CD14-positive monocyte (primary cell): Measurements from ENCODE around the gene SYNDIG1. TPM values are rescaled to one million over a fixed set of nuclear protein-coding genes. Genes with fewer than 3 reads are reported as not detected.

Experiments used
- DNase-seq, 3 donors: peaks; one replicate each; pipeline ENCODE4 v3.0.0-alpha.2; 2011 to 2022
- H2AFZ ChIP-seq: 2 replicates; pipeline ENCODE4 v1.6.0; 2012; ENCODE audit warnings: mild to moderate bottlenecking, low read depth, low read length, inconsistent platforms; ENCODE audit not compliant: insufficient read depth, poor library complexity, severe bottlenecking
- H3K27ac ChIP-seq, 2 donors: 1 replicate in 1 of 2; 2 replicates in 1 of 2; pipeline ENCODE4 v1.5.1; 2012 to 2013; ENCODE audit warnings: low read length in 2 of 2, control low read depth in 1 of 2, inconsistent platforms in 1 of 2, low read depth in 1 of 2, mild to moderate bottlenecking in 1 of 2
- H3K27me3 ChIP-seq, 2 donors: one replicate each; pipeline versions ENCODE4 v1.6.0 to v1.6.1; 2011 to 2013; ENCODE audit warnings: low read length in 2 of 2; ENCODE audit not compliant: control insufficient read depth in 2 of 2, insufficient read depth in 2 of 2
- H3K36me3 ChIP-seq, 2 donors: replicated peaks in 1 of 2; 1 replicate in 1 of 2; 2 replicates in 1 of 2; pipeline versions ENCODE4 v1.5.1 to v1.6.1; 2012 to 2013; ENCODE audit warnings: low read length in 2 of 2, control low read depth in 1 of 2, inconsistent platforms in 1 of 2, mild to moderate bottlenecking in 1 of 2; ENCODE audit not compliant: insufficient read depth in 2 of 2, control insufficient read depth in 1 of 2
- H3K4me1 ChIP-seq, 2 donors: 1 replicate in 1 of 2; 2 replicates in 1 of 2; pipeline versions ENCODE4 v1.5.1 to v1.6.1; 2012 to 2013; ENCODE audit warnings: low read length in 2 of 2, control low read depth in 1 of 2, inconsistent platforms in 1 of 2, mild to moderate bottlenecking in 1 of 2, moderate library complexity in 1 of 2; ENCODE audit not compliant: insufficient read depth in 2 of 2, control insufficient read depth in 1 of 2
- H3K4me2 ChIP-seq: replicated peaks from 2 replicates; pipeline ENCODE3; 2012; ENCODE audit warnings: low read length, moderate library complexity, mild to moderate bottlenecking; ENCODE audit not compliant: poor library complexity, severe bottlenecking; ENCODE audit errors: extremely low read depth
- H3K4me3 ChIP-seq, 3 experiments: fragments of 200-600 bp in 1 of 3; sonication (generic) in 1 of 3; replicated peaks in 1 of 3; 1 replicate in 2 of 3; 2 replicates in 1 of 3; pipeline ENCODE4 v1.5.1; 2011 to 2013; ENCODE audit warnings: low read length in 3 of 3, mild to moderate bottlenecking in 3 of 3, control low read depth in 2 of 3, low read depth in 2 of 3, inconsistent platforms in 1 of 3, moderate library complexity in 1 of 3
- H3K79me2 ChIP-seq: 2 replicates; pipeline ENCODE4 v1.6.0; 2012; ENCODE audit warnings: mild to moderate bottlenecking, control low read depth, inconsistent platforms, low read length, moderate library complexity; ENCODE audit not compliant: insufficient read depth
- H3K9ac ChIP-seq: 2 replicates; pipeline ENCODE4 v1.6.0; 2017; ENCODE audit warnings: low read length, mild to moderate bottlenecking; ENCODE audit not compliant: insufficient read depth, poor library complexity, severe bottlenecking
- H3K9me3 ChIP-seq, 2 donors: replicated peaks in 1 of 2; 1 replicate in 1 of 2; 2 replicates in 1 of 2; pipeline versions ENCODE4 v1.5.1 to v1.6.1; 2012 to 2013; ENCODE audit warnings: low read length in 2 of 2, control low read depth in 1 of 2; ENCODE audit not compliant: control insufficient read depth in 1 of 2, insufficient read depth in 1 of 2
- H4K20me1 ChIP-seq: 2 replicates; pipeline ENCODE4 v1.6.0; 2012; ENCODE audit warnings: mild to moderate bottlenecking, low read length, control low read depth, moderate library complexity; ENCODE audit not compliant: insufficient read depth
- H3K27ac Mint-ChIP-seq, 7 donors: one replicate each; pipeline ENCODE4 v1.8.0; 2020; ENCODE audit warnings: mild to moderate bottlenecking in 7 of 7, mixed read lengths in 7 of 7, moderate library complexity in 6 of 7, inconsistent platforms in 2 of 7
- H3K27me3 Mint-ChIP-seq, 3 donors: one replicate each; pipeline ENCODE4 v1.8.0; 2021 to 2022; ENCODE audit warnings: low read depth in 3 of 3, mild to moderate bottlenecking in 3 of 3, mixed read lengths in 3 of 3, moderate library complexity in 3 of 3, inconsistent platforms in 1 of 3
- H3K36me3 Mint-ChIP-seq, 2 donors: one replicate each; pipeline ENCODE4 v1.8.0; 2020; ENCODE audit warnings: mixed read lengths in 2 of 2, inconsistent platforms in 1 of 2, mild to moderate bottlenecking in 1 of 2
- H3K4me1 Mint-ChIP-seq: one replicate; pipeline ENCODE4 v1.8.0; 2020; ENCODE audit warnings: mild to moderate bottlenecking, mixed read lengths
- H3K4me3 Mint-ChIP-seq, 2 donors: one replicate each; pipeline ENCODE4 v1.8.0; 2020; ENCODE audit warnings: mild to moderate bottlenecking in 2 of 2, mixed read lengths in 2 of 2, moderate library complexity in 1 of 2
- H3K9me3 Mint-ChIP-seq, 7 donors: one replicate each; pipeline ENCODE4 v1.8.0; 2020 to 2022; ENCODE audit warnings: mixed read lengths in 7 of 7, mild to moderate bottlenecking in 6 of 7, moderate library complexity in 6 of 7, inconsistent platforms in 2 of 7
- CTCF ChIP-seq: fragments of 200-600 bp; IDR thresholded peaks from one replicate; pipeline ENCODE4 v1.8.0; 2022; ENCODE audit warnings: antibody characterized with exemption, mild to moderate bottlenecking
- WGBS: methylation state at CpG from one replicate; pipeline ENCODE4 v1.1.5; 2013; ENCODE audit warnings: missing lambda C conversion rate; ENCODE audit not compliant: insufficient coverage; 5-methylcytosine and 5-hydroxymethylcytosine counted together
- intact Hi-C, 2 donors: fragments of 100-400 bp; cut with micrococcal nuclease; formaldehyde crosslinking; loops; one replicate each; pipeline versions ENCODE4 v1.15.0 to v1.15.1; 2023
- polyA plus RNA-seq, 3 donors: library from polyadenylated mRNA; depleted of rRNA in 1 of 3; unstranded in 2 of 3; stranded (reverse) in 1 of 3; fragments of 300-500 nt in 2 of 3; fragments of >200 nt in 1 of 3; fragmentation: Illumina TruSeq in 2 of 3; gene quantifications; 1 replicate in 2 of 3; 2 replicates in 1 of 3; pipeline ENCODE4 v1.2.3, GENCODE V29; 2012 to 2021

Gene SYNDIG1
- polyA plus RNA-seq, 3 donors: not detected

GRCh38 chr20:24690408-24690807, 221.0 kb downstream of the SYNDIG1 start:
- no peak for TF ChIP-seq CTCF
- H3K4me1 Mint-ChIP-seq: peaks cover 2% of the 10 kb centered on the region
- Histone ChIP-seq H3K4me3 (no peak overlapping the region), H3K9me3 (no peaks in the 10 kb centered on the region), H3K27me3 (no peaks in the 10 kb centered on the region), H3K27ac (no peak overlapping the region), H3K79me2 (no peaks in the 10 kb centered on the region), H3K4me1 (no peaks in the 10 kb centered on the region), H3K36me3 (no peaks in the 10 kb centered on the region), H2AFZ (no peak overlapping the region), H3K9ac (no peak overlapping the region), H4K20me1 (no peaks in the 10 kb centered on the region), H3K4me2 (no peak overlapping the region)
- no peaks in the 10 kb centered on the region for H3K36me3 Mint-ChIP-seq
- intact Hi-C loops: no loop called here
- H3K4me3 Mint-ChIP-seq: no peak overlapping the region
- H3K27ac Mint-ChIP-seq: no peak overlapping the region
- DNase-seq: no peak
- H3K27me3 Mint-ChIP-seq: peaks cover 0 to 2% (median 0%) of the 10 kb centered on the region in 3 donors
- WGBS: no CpG with 5 or more reads among the region's 1 CpG
- H3K9me3 Mint-ChIP-seq: peaks cover 0 to 5% (median 0%) of the 10 kb centered on the region in 7 donors

DNA sequence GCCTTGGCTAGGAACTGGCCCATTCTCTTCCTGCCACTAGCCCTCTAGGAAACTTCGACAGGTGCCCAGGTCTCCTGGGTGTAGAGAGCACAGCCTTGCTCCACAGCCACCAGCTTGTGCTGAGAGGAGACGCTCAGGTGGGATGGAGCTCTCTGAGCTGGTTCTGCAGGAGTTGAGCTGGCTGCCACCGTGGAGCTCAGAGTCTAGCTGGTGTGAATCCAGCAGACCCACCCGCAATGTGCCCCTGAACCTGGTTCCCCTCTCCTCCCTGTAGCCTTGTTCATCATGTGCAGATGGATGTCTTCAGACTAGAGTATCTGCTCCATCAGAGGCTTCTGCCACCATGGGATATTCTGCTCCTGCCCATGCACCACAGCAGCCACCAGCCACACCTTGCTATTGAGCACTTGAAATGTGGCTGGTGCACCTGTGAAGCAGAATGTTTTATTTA, 222.5 kb downstream of the SYNDIG1 start:
- no peak overlapping the region for H2AFZ ChIP-seq
- H3K4me1 Mint-ChIP-seq: peaks cover 4% of the 10 kb centered on the region
- H3K9me3 Mint-ChIP-seq: peaks cover 0 to 6% (median 0%) of the 10 kb centered on the region in 7 donors
- no peak overlapping the region for H3K4me2 ChIP-seq
- TF ChIP-seq CTCF: no peak
- H3K36me3 Mint-ChIP-seq: no peaks in the 10 kb centered on the region
- H4K20me1 ChIP-seq: no peaks in the 10 kb centered on the region
- no peak overlapping the region for H3K27ac ChIP-seq
- no peak overlapping the region for H3K9ac ChIP-seq
- no peaks in the 10 kb centered on the region for H3K27me3 ChIP-seq
- WGBS: 95% methylated on average over 4 of the region's 4 CpGs
- H3K36me3 ChIP-seq: no peaks in the 10 kb centered on the region
- H3K79me2 ChIP-seq: no peaks in the 10 kb centered on the region
- no peaks in the 10 kb centered on the region for H3K4me1 ChIP-seq
- H3K27me3 Mint-ChIP-seq: peaks cover 0 to 2% (median 0%) of the 10 kb centered on the region in 3 donors
- intact Hi-C loops: no loop called here
- H3K9me3 ChIP-seq: no peaks in the 10 kb centered on the region
- H3K4me3 ChIP-seq: no peak overlapping the region
- H3K27ac Mint-ChIP-seq: no peak overlapping the region
- no peak for DNase-seq
- no peak overlapping the region for H3K4me3 Mint-ChIP-seq
